ENCODE measurements around the gene MED20. TPM values are rescaled to one million over a fixed set of nuclear protein-coding genes. Genes with fewer than 3 reads are reported as not detected.

Gene MED20
- total and polyA plus RNA-seq, 2 of the 8 experiments (the other 6 are each of a cell fraction or from before 2014, with no cell fraction given), result 38.7 to 51.8 TPM

GRCh38 chr6:41943456-41943855, 22.5 kb upstream of the MED20 start (continued):
- no peak for TF ChIP-seq USF2 (IDR thresholded peaks at IDR 0.05; ENCODE audit: low read length)
- TF ChIP-seq CHD7 (IDR thresholded peaks at IDR 0.05; ENCODE audit: insufficient replicate concordance, low read length), result no peak
- TF ChIP-seq NANOG (IDR thresholded peaks at IDR 0.05; ENCODE audit: insufficient read depth, low read depth, low read length, poor library complexity, severe bottlenecking), result no peak
- TF ChIP-seq GTF2F1 (IDR thresholded peaks at IDR 0.05; ENCODE audit: borderline replicate concordance, low read depth, low read length), result no peak
- TF ChIP-seq HDAC2 (IDR thresholded peaks at IDR 0.05; ENCODE audit: borderline replicate concordance in 1 of 2, low read depth in 2 of 2, low read length in 2 of 2), result no peak
- TF ChIP-seq SIX5 (IDR thresholded peaks at IDR 0.05; ENCODE audit: low read depth, low read length), result no peak
- no peak for TF ChIP-seq POU5F1 (IDR thresholded peaks at IDR 0.05; ENCODE audit: low read depth, low read length)
